Uterus (tissue), 4 donors: ENCODE data around the gene SGPP2. TPM values are rescaled to one million over a fixed set of nuclear protein-coding genes. Genes with fewer than 3 reads are reported as not detected.

ENCODE experiments used
- DNase-seq, 2 donors: peaks; one replicate each; pipeline ENCODE4 v3.0.0-alpha.2; 2019 to 2020
- H3K27ac ChIP-seq, 2 donors: fragments of 200-600 bp; sonication (generic); 1 replicate in 1 of 2; 2 replicates in 1 of 2; pipeline ENCODE4 v1.5.1; 2016 to 2018
- H3K27me3 ChIP-seq, 2 donors: fragments of 200-600 bp; sonication (generic); one replicate each; pipeline ENCODE4 v1.5.1; 2018 to 2019; ENCODE audit warnings: control low read depth in 1 of 2
- H3K36me3 ChIP-seq, 2 donors: fragments of 200-600 bp; sonication (generic); one replicate each; pipeline ENCODE4 v1.5.1; 2019; ENCODE audit warnings: control low read depth in 1 of 2
- H3K4me1 ChIP-seq, 2 donors: fragments of 200-600 bp; sonication (generic); one replicate each; pipeline ENCODE4 v1.5.1; 2018 to 2019; ENCODE audit warnings: control low read depth in 1 of 2
- H3K4me3 ChIP-seq, 2 donors: fragments of 200-600 bp; sonication (generic); 1 replicate in 1 of 2; 2 replicates in 1 of 2; pipeline ENCODE4 v1.5.1; 2018 to 2019; ENCODE audit warnings: mild to moderate bottlenecking in 1 of 2
- H3K9me3 ChIP-seq, 2 donors: fragments of 200-600 bp; sonication (generic); one replicate each; pipeline ENCODE4 v1.5.1; 2019; ENCODE audit warnings: control low read depth in 1 of 2
- POLR2A ChIP-seq, 2 donors: fragments of 450-650 bp; IDR thresholded peaks; one replicate each; pipeline ENCODE4 v1.6.1; 2016; ENCODE audit warnings: antibody characterized with exemption in 2 of 2, mild to moderate bottlenecking in 1 of 2, moderate library complexity in 1 of 2
- intact Hi-C: fragments of 100-400 bp; cut with DNase I; formaldehyde crosslinking; loops from one replicate; pipeline ENCODE4 v1.15.1; 2023; ENCODE audit warnings: low total_unique reads
- total RNA-seq, 4 donors: library from RNA; depleted of rRNA in 3 of 4; stranded (reverse); fragments of >200 nt in 3 of 4; gene quantifications; one replicate each; pipeline versions ENCODE4 v1.1.0 to v1.2.4, GENCODE V29; 2014 to 2023
- TF ChIP-seq, protein P1 (sequence below), 4 experiments: fragments of 200-600 bp in 2 of 4; fragments of 450-650 bp in 2 of 4; sonication (generic) in 2 of 4; IDR thresholded peaks; one replicate each; pipeline ENCODE4 v1.5.1; 2016 to 2019; ENCODE audit warnings: antibody characterized with exemption in 4 of 4, mild to moderate bottlenecking in 2 of 4, moderate library complexity in 1 of 4
- donor health status: DM: yes; HTN: yes; CAD: no.

Gene SGPP2
- total RNA-seq, 4 donors from 2014 or later: under 0.01 to 8.6 (median 4.2) TPM; not detected in 1

GRCh38 chr2:222538535-222538934, 114.2 kb downstream of the SGPP2 start:
- Histone ChIP-seq H3K9me3 (no peaks in the 10 kb centered on the region), H3K4me3 (no peak overlapping the region), H3K27me3 (no peaks in the 10 kb centered on the region), H3K27ac (no peak overlapping the region), H3K4me1 (no peaks in the 10 kb centered on the region), H3K36me3 (no peaks in the 10 kb centered on the region)
- TF ChIP-seq POLR2A (IDR thresholded peaks at IDR 0.05): no peak
- TF ChIP-seq, protein P1, sequence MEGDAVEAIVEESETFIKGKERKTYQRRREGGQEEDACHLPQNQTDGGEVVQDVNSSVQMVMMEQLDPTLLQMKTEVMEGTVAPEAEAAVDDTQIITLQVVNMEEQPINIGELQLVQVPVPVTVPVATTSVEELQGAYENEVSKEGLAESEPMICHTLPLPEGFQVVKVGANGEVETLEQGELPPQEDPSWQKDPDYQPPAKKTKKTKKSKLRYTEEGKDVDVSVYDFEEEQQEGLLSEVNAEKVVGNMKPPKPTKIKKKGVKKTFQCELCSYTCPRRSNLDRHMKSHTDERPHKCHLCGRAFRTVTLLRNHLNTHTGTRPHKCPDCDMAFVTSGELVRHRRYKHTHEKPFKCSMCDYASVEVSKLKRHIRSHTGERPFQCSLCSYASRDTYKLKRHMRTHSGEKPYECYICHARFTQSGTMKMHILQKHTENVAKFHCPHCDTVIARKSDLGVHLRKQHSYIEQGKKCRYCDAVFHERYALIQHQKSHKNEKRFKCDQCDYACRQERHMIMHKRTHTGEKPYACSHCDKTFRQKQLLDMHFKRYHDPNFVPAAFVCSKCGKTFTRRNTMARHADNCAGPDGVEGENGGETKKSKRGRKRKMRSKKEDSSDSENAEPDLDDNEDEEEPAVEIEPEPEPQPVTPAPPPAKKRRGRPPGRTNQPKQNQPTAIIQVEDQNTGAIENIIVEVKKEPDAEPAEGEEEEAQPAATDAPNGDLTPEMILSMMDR (IDR thresholded peaks at IDR 0.05): no peak
- no peak for DNase-seq
- intact Hi-C loops: no loop called here

GRCh38 chr2:222544661-222545060, 120.3 kb downstream of the SGPP2 start:
- Histone ChIP-seq H3K9me3 (no peaks in the 10 kb centered on the region), H3K36me3 (no peaks in the 10 kb centered on the region), H3K4me1 (peaks cover 0 to 5% of the 10 kb centered on the region in 2 donors), H3K27me3 (no peaks in the 10 kb centered on the region), H3K27ac (no peak overlapping the region), H3K4me3 (no peak overlapping the region)
- TF ChIP-seq, protein P1 (IDR thresholded peaks at IDR 0.05): no peak
- no peak for TF ChIP-seq POLR2A (IDR thresholded peaks at IDR 0.05)
- no peak for DNase-seq
- intact Hi-C loops: no loop called here

DNA sequence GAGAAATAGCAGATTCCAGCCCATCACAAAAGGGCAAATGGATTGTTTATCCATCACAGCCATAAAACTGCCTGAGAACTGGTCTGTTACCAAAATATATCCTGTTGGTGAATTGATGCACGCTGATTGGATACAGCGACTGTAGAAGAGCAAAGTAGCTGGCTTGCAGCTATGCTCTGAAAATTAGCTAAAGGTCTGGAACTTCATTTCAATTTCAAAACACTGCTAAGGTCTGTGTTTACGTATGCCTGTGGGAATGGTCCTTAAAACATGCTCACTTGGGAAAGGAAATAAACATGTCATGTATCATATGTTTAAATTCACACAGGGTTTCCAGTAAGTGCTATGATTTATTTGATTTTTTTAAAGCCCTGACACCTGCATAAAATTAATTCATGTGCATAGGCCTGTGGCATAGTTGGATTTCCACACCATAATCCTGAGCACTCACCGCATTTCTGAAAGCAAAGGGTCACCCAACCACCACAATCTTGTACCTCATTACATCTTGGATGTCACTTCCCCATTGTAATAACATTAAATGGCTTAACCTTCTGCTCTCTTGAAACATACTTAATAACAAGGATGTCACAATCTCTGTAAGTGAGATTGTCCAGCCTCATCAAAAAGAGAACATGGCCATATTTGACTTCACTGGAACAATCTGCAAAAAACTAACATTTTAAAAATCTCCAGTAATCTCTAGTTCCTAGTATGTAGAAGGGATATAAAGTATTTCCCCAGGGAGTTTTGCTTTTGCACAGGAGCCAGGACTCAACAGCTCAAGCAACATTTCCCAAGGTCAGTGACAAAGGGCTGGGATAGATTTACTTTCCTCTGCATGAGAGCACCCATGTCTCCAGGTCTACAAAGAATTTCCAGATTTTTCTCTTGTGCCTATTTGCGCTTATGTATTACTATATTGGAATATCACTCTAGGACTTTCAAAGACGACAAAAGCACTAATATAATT, 121.8 kb downstream of the SGPP2 start:
- TF ChIP-seq, protein P1 (IDR thresholded peaks at IDR 0.05): no peak
- TF ChIP-seq POLR2A (IDR thresholded peaks at IDR 0.05): no peak
- intact Hi-C loops: no loop called here
- Histone ChIP-seq H3K27ac (peak overlapping the region in 1 of 2 donors; percentile 13), H3K36me3 (no peaks in the 10 kb centered on the region), H3K4me3 (no peak overlapping the region), H3K27me3 (no peaks in the 10 kb centered on the region), H3K9me3 (no peaks in the 10 kb centered on the region), H3K4me1 (peaks cover 0 to 5% of the 10 kb centered on the region in 2 donors)
- peak; percentile 38 to 52 for DNase-seq

DNA sequence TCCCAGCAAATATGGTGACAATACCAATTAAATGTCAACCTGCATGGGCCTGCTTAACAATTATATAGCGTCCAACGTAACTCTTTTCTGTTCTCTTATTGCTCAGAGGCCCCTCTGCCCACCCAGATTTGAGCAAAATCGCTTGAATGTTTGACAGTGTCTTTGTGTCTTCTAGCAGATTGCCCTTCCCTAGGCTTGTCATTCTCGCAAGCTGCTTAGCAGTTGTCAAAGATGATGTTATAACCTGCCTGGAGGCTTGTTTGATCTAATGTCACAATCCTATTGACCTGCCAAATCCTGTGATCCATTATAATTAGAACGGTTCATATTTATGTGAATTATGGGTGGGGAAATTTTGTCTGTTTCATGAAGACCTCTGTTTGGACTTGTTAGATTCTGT, 122.7 kb downstream of the SGPP2 start:
- TF ChIP-seq, protein P1 (IDR thresholded peaks at IDR 0.05): no peak
- no peak for TF ChIP-seq POLR2A (IDR thresholded peaks at IDR 0.05)
- Histone ChIP-seq H3K27me3 (no peaks in the 10 kb centered on the region), H3K36me3 (no peaks in the 10 kb centered on the region), H3K4me1 (peaks cover 0 to 5% of the 10 kb centered on the region in 2 donors), H3K4me3 (no peak overlapping the region), H3K27ac (no peak overlapping the region), H3K9me3 (no peaks in the 10 kb centered on the region)
- intact Hi-C loops: no loop called here
- no peak for DNase-seq

DNA sequence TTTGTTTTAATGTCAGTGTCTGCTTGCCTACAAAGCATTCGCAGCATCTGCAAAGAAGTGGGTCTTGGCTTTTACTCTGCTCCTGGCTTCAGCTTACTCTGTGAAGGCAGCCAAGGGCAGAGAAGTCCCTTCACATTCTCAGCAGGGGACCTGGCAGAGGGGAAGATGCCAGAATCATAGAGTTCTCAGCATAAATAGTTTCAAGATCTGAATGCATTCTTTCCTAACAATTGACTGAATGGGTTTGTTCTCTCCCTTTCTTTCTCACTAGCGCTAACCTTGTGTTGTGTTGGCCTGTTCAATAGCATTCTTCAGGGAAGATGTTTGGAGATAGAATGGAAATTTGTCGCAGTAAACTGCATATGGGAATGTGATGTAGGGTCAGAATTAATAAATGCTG, 124.6 kb downstream of the SGPP2 start:
- Histone ChIP-seq H3K27ac (peak overlapping the region in 1 of 2 donors; percentile 40), H3K9me3 (no peaks in the 10 kb centered on the region), H3K4me1 (peaks cover 0 to 5% of the 10 kb centered on the region in 2 donors), H3K36me3 (no peaks in the 10 kb centered on the region), H3K27me3 (no peaks in the 10 kb centered on the region), H3K4me3 (no peak overlapping the region)
- intact Hi-C loops: no loop called here
- TF ChIP-seq, protein P1 (IDR thresholded peaks at IDR 0.05): no peak
- TF ChIP-seq POLR2A (IDR thresholded peaks at IDR 0.05): no peak
- no peak for DNase-seq
